Mesenchymal stem cell (in vitro differentiated cells and primary cell): ENCODE results near the gene DNAH9.

Experiments used
- DNase-seq: peaks from one replicate; pipeline ENCODE4 v3.0.0-alpha.2; 2013
- H2AFZ ChIP-seq: one replicate; pipeline ENCODE4 v1.6.1; 2013; ENCODE audit warnings: low read depth, mild to moderate bottlenecking, control low read depth, inconsistent platforms, low read length, moderate library complexity
- H2AK5ac ChIP-seq: 2 replicates; pipeline ENCODE4 v1.6.1; 2013; ENCODE audit warnings: low read length, moderate library complexity, mild to moderate bottlenecking, inconsistent platforms; ENCODE audit not compliant: severe bottlenecking
- H2BK120ac ChIP-seq: one replicate; pipeline ENCODE4 v1.6.1; 2013; ENCODE audit warnings: low read depth, mild to moderate bottlenecking, inconsistent platforms, low read length, moderate library complexity
- H2BK12ac ChIP-seq, 2 experiments: one replicate each; pipeline ENCODE4 v1.6.1; 2013; ENCODE audit warnings: inconsistent platforms in 2 of 2, low read length in 2 of 2, mild to moderate bottlenecking in 2 of 2, moderate library complexity in 2 of 2, control low read depth in 1 of 2
- H2BK15ac ChIP-seq: one replicate; pipeline ENCODE4 v1.6.1; 2013; ENCODE audit warnings: mild to moderate bottlenecking, low read depth, inconsistent platforms; ENCODE audit not compliant: poor library complexity, severe bottlenecking
- H2BK5ac ChIP-seq: 2 replicates; pipeline ENCODE4 v1.6.1; 2013; ENCODE audit warnings: low read depth, mild to moderate bottlenecking, low read length, control low read depth, inconsistent platforms; ENCODE audit not compliant: poor library complexity, severe bottlenecking
- H3K14ac ChIP-seq, 2 experiments: one replicate each; pipeline ENCODE4 v1.6.1; 2013; ENCODE audit warnings: inconsistent platforms in 2 of 2, low read length in 2 of 2, control low read depth in 1 of 2, mild to moderate bottlenecking in 1 of 2, moderate library complexity in 1 of 2
- H3K18ac ChIP-seq, 2 experiments: one replicate each; pipeline ENCODE4 v1.6.1; 2013; ENCODE audit warnings: inconsistent platforms in 2 of 2, low read length in 2 of 2, control low read depth in 1 of 2, low read depth in 1 of 2, mild to moderate bottlenecking in 1 of 2
- H3K23ac ChIP-seq, 2 experiments: one replicate each; pipeline ENCODE4 v1.6.1; 2013; ENCODE audit warnings: inconsistent platforms in 2 of 2, low read length in 2 of 2, mild to moderate bottlenecking in 2 of 2, moderate library complexity in 2 of 2, control low read depth in 1 of 2
- H3K27ac ChIP-seq: 2 replicates; pipeline ENCODE4 v1.5.1; 2013; ENCODE audit warnings: mild to moderate bottlenecking, moderate library complexity, low read length, control low read depth, inconsistent platforms; ENCODE audit not compliant: poor library complexity, severe bottlenecking
- H3K27me3 ChIP-seq, 2 experiments: 2 replicates each; pipeline versions ENCODE4 v1.6.1 to v1.7.0; 2013; ENCODE audit warnings: low read length in 2 of 2, mild to moderate bottlenecking in 2 of 2, moderate library complexity in 2 of 2, control low read depth in 1 of 2, inconsistent platforms in 1 of 2; ENCODE audit not compliant: control insufficient read depth in 1 of 2, insufficient read depth in 1 of 2
- H3K36me3 ChIP-seq, 2 experiments: 2 replicates each; pipeline versions ENCODE4 v1.6.1 to v1.7.0; 2013; ENCODE audit warnings: low read length in 2 of 2, control low read depth in 1 of 2, inconsistent platforms in 1 of 2, low read depth in 1 of 2, mild to moderate bottlenecking in 1 of 2; ENCODE audit not compliant: insufficient read depth in 2 of 2, control insufficient read depth in 1 of 2
- H3K4ac ChIP-seq, 2 experiments: one replicate each; pipeline ENCODE4 v1.6.1; 2013; ENCODE audit warnings: inconsistent platforms in 2 of 2, low read length in 2 of 2, mild to moderate bottlenecking in 2 of 2, moderate library complexity in 2 of 2, control low read depth in 1 of 2, low read depth in 1 of 2
- H3K4me1 ChIP-seq: 2 replicates; pipeline ENCODE4 v1.6.1; 2013; ENCODE audit warnings: low read depth, low read length, control low read depth; ENCODE audit not compliant: control insufficient read depth, insufficient read depth
- H3K4me2 ChIP-seq: 2 replicates; pipeline ENCODE4 v1.6.1; 2013; ENCODE audit warnings: low read length, mild to moderate bottlenecking, inconsistent platforms; ENCODE audit not compliant: poor library complexity, severe bottlenecking
- H3K4me3 ChIP-seq, 2 experiments: 2 replicates each; pipeline versions ENCODE4 v1.5.1 to v1.7.0; 2013; ENCODE audit warnings: low read length in 2 of 2, mild to moderate bottlenecking in 2 of 2, control low read depth in 1 of 2, low read depth in 1 of 2; ENCODE audit not compliant: insufficient read depth in 1 of 2
- H3K79me1 ChIP-seq: replicated peaks from 2 replicates; pipeline ENCODE4 v1.6.1; 2013; ENCODE audit warnings: mild to moderate bottlenecking, control low read depth, low read length, inconsistent platforms; ENCODE audit not compliant: poor library complexity, severe bottlenecking
- H3K9ac ChIP-seq: 2 replicates; pipeline ENCODE4 v1.7.0; 2013; ENCODE audit warnings: mild to moderate bottlenecking, low read length, moderate library complexity
- H3K9me3 ChIP-seq: 2 replicates; pipeline ENCODE4 v1.7.0; 2013; ENCODE audit warnings: mild to moderate bottlenecking, low read length; ENCODE audit not compliant: control insufficient read depth
- H4K8ac ChIP-seq: one replicate; pipeline ENCODE4 v1.6.1; 2013; ENCODE audit warnings: inconsistent platforms, mild to moderate bottlenecking, low read length, moderate library complexity
- H4K91ac ChIP-seq: one replicate; pipeline ENCODE4 v1.6.1; 2013; ENCODE audit warnings: mild to moderate bottlenecking, low read length, inconsistent platforms
- WGBS: methylation state at CpG from one replicate; pipeline ENCODE4 v1.1.7; 2013; ENCODE audit warnings: mixed read lengths; 5-methylcytosine and 5-hydroxymethylcytosine counted together

Gene DNAH9

GRCh38 chr17:11682646-11683045, 84.4 kb downstream of the DNAH9 start:
- H3K27me3 ChIP-seq, result peaks cover 0 to 10% of the 10 kb centered on the region in 2 experiments
- H3K4ac ChIP-seq, result no peak overlapping the region
- no peaks in the 10 kb centered on the region for H3K4me1 ChIP-seq
- no peak overlapping the region for H2AFZ ChIP-seq
- no peak overlapping the region for H4K8ac ChIP-seq
- 68% methylated on average over 2 of the region's 2 CpGs for WGBS
- no peaks in the 10 kb centered on the region for H3K79me1 ChIP-seq
- H3K18ac ChIP-seq, result no peak overlapping the region
- no peak for DNase-seq
- no peaks in the 10 kb centered on the region for H3K9me3 ChIP-seq
- H3K9ac ChIP-seq, result no peak overlapping the region
- H3K36me3 ChIP-seq, result no peaks in the 10 kb centered on the region
- H3K4me3 ChIP-seq, result no peak overlapping the region
- H2BK12ac ChIP-seq, result no peak overlapping the region
- H2BK120ac ChIP-seq, result no peak overlapping the region
- H3K27ac ChIP-seq, result no peak overlapping the region
- no peak overlapping the region for H3K14ac ChIP-seq
- no peak overlapping the region for H2AK5ac ChIP-seq
- H2BK5ac ChIP-seq, result no peak overlapping the region
- H3K23ac ChIP-seq, result no peak overlapping the region
- H2BK15ac ChIP-seq, result no peak overlapping the region
- no peak overlapping the region for H3K4me2 ChIP-seq
- H4K91ac ChIP-seq, result no peak overlapping the region

GRCh38 chr17:11690681-11691080, 92.4 kb downstream of the DNAH9 start:
- H3K36me3 ChIP-seq, result no peaks in the 10 kb centered on the region
- no peak overlapping the region for H2BK120ac ChIP-seq
- no peak overlapping the region for H3K4ac ChIP-seq
- WGBS, result 81% methylated on average over 5 of the region's 5 CpGs
- H2AFZ ChIP-seq, result no peak overlapping the region
- no peak overlapping the region for H3K14ac ChIP-seq
- H3K27ac ChIP-seq, result no peak overlapping the region
- no peak for DNase-seq
- H3K18ac ChIP-seq, result no peak overlapping the region
- no peak overlapping the region for H3K4me2 ChIP-seq
- H3K4me3 ChIP-seq, result no peak overlapping the region
- peaks cover 0 to 10% of the 10 kb centered on the region in 2 experiments for H3K27me3 ChIP-seq
- H2BK12ac ChIP-seq, result no peak overlapping the region
- no peak overlapping the region for H2AK5ac ChIP-seq
- H3K9ac ChIP-seq, result no peak overlapping the region
- H3K79me1 ChIP-seq, result no peaks in the 10 kb centered on the region
- H2BK5ac ChIP-seq, result no peak overlapping the region
- H3K9me3 ChIP-seq, result no peaks in the 10 kb centered on the region
- no peak overlapping the region for H2BK15ac ChIP-seq
- H3K4me1 ChIP-seq, result no peaks in the 10 kb centered on the region
- no peak overlapping the region for H3K23ac ChIP-seq
- H4K91ac ChIP-seq, result no peak overlapping the region
- no peak overlapping the region for H4K8ac ChIP-seq

- Histone ChIP-seq H3K18ac (no peak overlapping the region), H3K9ac (no peak overlapping the region), H3K9me3 (no peaks in the 10 kb centered on the region), H3K4me1 (no peaks in the 10 kb centered on the region), H3K27ac (no peak overlapping the region), H2BK15ac (no peak overlapping the region), H2BK12ac (no peak overlapping the region), H3K79me1 (no peaks in the 10 kb centered on the region), H3K14ac (no peak overlapping the region), H2AFZ (no peak overlapping the region), H3K4me2 (no peak overlapping the region), H2AK5ac (no peak overlapping the region), H2BK5ac (no peak overlapping the region), H3K4ac (no peak overlapping the region), H3K23ac (no peak overlapping the region), H3K4me3 (no peak overlapping the region), H2BK120ac (no peak overlapping the region), H3K27me3 (peaks cover 0 to 10% of the 10 kb centered on the region in 2 experiments), H4K91ac (no peak overlapping the region), H4K8ac (no peak overlapping the region), H3K36me3 (no peaks in the 10 kb centered on the region)
- 97% methylated on average over 8 of the region's 9 CpGs for WGBS
- DNase-seq, result no peak
Observed at GRCh38 chr17:11692688-11693087, 94.4 kb downstream of the DNAH9 start.

GRCh38 chr17:11693284-11693683, 95.0 kb downstream of the DNAH9 start:
- Histone ChIP-seq H2BK5ac (no peak overlapping the region), H3K18ac (no peak overlapping the region), H3K14ac (no peak overlapping the region), H2BK15ac (no peak overlapping the region), H3K9me3 (no peaks in the 10 kb centered on the region), H3K9ac (no peak overlapping the region), H2BK12ac (no peak overlapping the region), H2BK120ac (no peak overlapping the region), H3K4me1 (no peaks in the 10 kb centered on the region), H4K8ac (no peak overlapping the region), H3K4me3 (no peak overlapping the region), H3K4me2 (no peak overlapping the region), H2AK5ac (no peak overlapping the region), H2AFZ (no peak overlapping the region), H3K36me3 (no peaks in the 10 kb centered on the region), H4K91ac (no peak overlapping the region), H3K4ac (no peak overlapping the region), H3K79me1 (no peaks in the 10 kb centered on the region), H3K23ac (no peak overlapping the region), H3K27me3 (peaks cover 0 to 10% of the 10 kb centered on the region in 2 experiments), H3K27ac (no peak overlapping the region)
- WGBS, result 95% methylated on average over 8 of the region's 11 CpGs
- DNase-seq, result no peak
